GM10266 (cell line): ENCODE data around the gene PTCHD4.

Experiments used
- DNase-seq: peaks from one replicate; pipeline ENCODE4 v3.0.0; 2012; ENCODE audit errors: extremely low spot score
- CTCF ChIP-seq: IDR thresholded peaks from 2 replicates; pipeline ENCODE4 v1.5.1; 2012; ENCODE audit warnings: mild to moderate bottlenecking, low read depth; ENCODE audit not compliant: control insufficient read depth, insufficient read depth; ENCODE audit errors: missing control alignments

PTCHD4 gene

GRCh38 chr6:48068278-48069251 is 42.4 kb downstream of the PTCHD4 start:
- DNase-seq: no peak

DNA sequence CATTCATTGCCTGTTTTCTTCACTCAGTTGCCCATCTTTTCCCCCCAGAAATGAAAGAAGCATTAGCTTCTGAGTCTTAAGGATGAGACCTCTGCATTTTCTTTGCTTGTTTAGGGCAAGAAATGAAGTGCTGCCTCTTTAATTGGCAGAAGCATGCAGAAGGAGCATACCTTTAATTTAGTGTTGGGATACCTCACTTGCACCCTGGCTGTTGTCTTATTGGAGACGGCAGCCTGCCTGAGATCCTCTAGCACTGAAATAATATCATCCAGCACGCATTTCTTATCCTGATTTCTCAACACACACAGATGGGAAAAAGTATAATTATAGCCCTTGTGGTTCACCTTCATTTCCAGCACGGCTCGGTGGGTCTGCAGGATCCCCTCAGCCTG is 43.1 kb downstream of the PTCHD4 start:
- DNase-seq: no peak

More at GRCh38 chr6:48068278-48069251, 42.4 kb downstream of the PTCHD4 start:
- TF ChIP-seq CTCF: no peak

GRCh38 chr6:48067148-48067712 is 43.8 kb downstream of the PTCHD4 start:
- DNase-seq: no peak
- no peak for TF ChIP-seq CTCF

More for the DNA sequence above, 43.1 kb downstream of the PTCHD4 start:
- no peak for TF ChIP-seq CTCF

- no peak for DNase-seq
- TF ChIP-seq CTCF: no peak
These were observed 49.6 kb downstream of the PTCHD4 start for GRCh38 chr6:48061265-48061990.
